K562 (cell line): Measurements from ENCODE around the gene EXOC3. TPM values are rescaled to one million over a fixed set of nuclear protein-coding genes. Genes with fewer than 3 reads are reported as not detected.

ENCODE experiments used
- ATAC-seq: fragments of 200-7000 bp; cut with Tn5 transposase; 3 replicates; pipeline ENCODE4 v1.9.1; 2020; ENCODE audit warnings: moderate library complexity
- BruUV-seq: library from RNA; stranded (reverse); fragments of 400-500 nt; replicated peaks from 2 replicates; lab custom pipeline; 2021; lab: Mats Ljungman, UMichigan
- CTCF ChIA-PET: fragments of 300-600 bp; formaldehyde crosslinking; extraction: SDS; loops from one replicate; lab custom pipeline; 2021; ENCODE audit warnings: low intra/inter-chr PET ratio; lab: Yijun Ruan, JAX
- POLR2A ChIA-PET: fragments of 300-600, 350-650 bp; sonication (Branson Sonifier 250); formaldehyde crosslinking; extraction: SDS; loops from one replicate; lab custom pipeline; 2021; ENCODE audit warnings: antibody characterized with exemption, inconsistent platforms; lab: Yijun Ruan, JAX
- DNase-seq, 4 experiments: peaks; one replicate each; pipeline versions ENCODE4 v3.0.0 to v3.0.0-alpha.2; 2011 to 2018; ENCODE audit warnings: low spot score in 3 of 4, mixed read lengths in 3 of 4; ENCODE audit errors: extremely low read depth in 1 of 4
- FAIRE-seq: peaks from 2 replicates; lab custom pipeline; 2011; peaks lifted over from hg19 to GRCh38; lab: Jason Lieb, UNC
- H2AFZ ChIP-seq: 2 replicates; pipeline ENCODE4 v1.6.0; 2011; ENCODE audit warnings: low read depth, low read length, control low read depth, inconsistent platforms
- H3K27ac ChIP-seq: fragments of 200-600 bp; 3 replicates; pipeline ENCODE4 v1.8.0; 2011; ENCODE audit warnings: low read depth, mild to moderate bottlenecking, control low read depth, inconsistent platforms, low read length, moderate library complexity, mixed read lengths; ENCODE audit errors: extremely low read depth
- H3K27me3 ChIP-seq, 2 experiments: fragments of 300-600 bp in 1 of 2; 2 replicates in 1 of 2; 3 replicates in 1 of 2; pipeline versions ENCODE4 v1.6.0 to v1.8.0; 2011; ENCODE audit warnings: inconsistent platforms in 2 of 2, low read length in 2 of 2, mild to moderate bottlenecking in 1 of 2, mixed read lengths in 1 of 2, moderate library complexity in 1 of 2; ENCODE audit not compliant: control insufficient read depth in 2 of 2, insufficient read depth in 2 of 2
- H3K36me3 ChIP-seq: fragments of 300-600 bp; 3 replicates; pipeline ENCODE4 v1.8.0; 2011; ENCODE audit warnings: mild to moderate bottlenecking, low read length, inconsistent platforms; ENCODE audit not compliant: control insufficient read depth, insufficient read depth
- H3K4me1 ChIP-seq, 2 experiments: fragments of 200-600 bp in 1 of 2; replicated peaks in 1 of 2; 2 replicates in 1 of 2; 3 replicates in 1 of 2; pipeline versions ENCODE4 v1.5.1 to v1.8.0; 2011; ENCODE audit warnings: inconsistent platforms in 2 of 2, low read length in 2 of 2, mild to moderate bottlenecking in 1 of 2, mixed read lengths in 1 of 2, moderate library complexity in 1 of 2; ENCODE audit not compliant: control insufficient read depth in 2 of 2, insufficient read depth in 2 of 2
- H3K4me2 ChIP-seq: 2 replicates; pipeline ENCODE4 v1.6.1; 2011; ENCODE audit warnings: low read length, control low read depth, inconsistent platforms, mixed read lengths; ENCODE audit not compliant: insufficient read depth
- H3K4me3 ChIP-seq: fragments of 200-600 bp; sonication (generic), shearing (Covaris generic); 2 replicates; pipeline ENCODE4 v1.5.1; 2016; ENCODE audit warnings: control low read depth, inconsistent platforms
- H3K79me2 ChIP-seq: fragments of 200-600 bp; 3 replicates; pipeline ENCODE4 v1.8.0; 2011; ENCODE audit warnings: low read length, inconsistent platforms; ENCODE audit not compliant: control insufficient read depth, insufficient read depth
- H3K9ac ChIP-seq, 2 experiments: 2 replicates each; pipeline versions ENCODE4 v1.6.0 to v1.6.1; 2011; ENCODE audit warnings: low read depth in 2 of 2, low read length in 2 of 2, control low read depth in 1 of 2, inconsistent platforms in 1 of 2, mild to moderate bottlenecking in 1 of 2, mixed read lengths in 1 of 2; ENCODE audit not compliant: insufficient read depth in 1 of 2
- H3K9me1 ChIP-seq: one replicate; pipeline ENCODE4 v1.6.0; 2011; ENCODE audit warnings: inconsistent platforms, mild to moderate bottlenecking, low read length, moderate library complexity; ENCODE audit not compliant: control insufficient read depth, insufficient read depth
- H3K9me3 ChIP-seq: replicated peaks from 2 replicates; pipeline ENCODE4 v1.5.1; 2011; ENCODE audit warnings: low read depth, low read length, inconsistent platforms; ENCODE audit not compliant: control insufficient read depth, insufficient read depth
- H4K20me1 ChIP-seq: replicated peaks from 2 replicates; pipeline ENCODE4 v1.6.1; 2011; ENCODE audit warnings: low read length, inconsistent platforms, mixed read lengths; ENCODE audit not compliant: control insufficient read depth, insufficient read depth
- FOXO4 ChIP-seq: fragments of 450-650 bp; formaldehyde crosslinking; IDR thresholded peaks from 2 replicates; pipeline ENCODE4 v1.4.0; 2020; ENCODE audit warnings: mild to moderate bottlenecking, moderate library complexity
- POLR2A ChIP-seq: fragments of 450-650 bp; conservative IDR thresholded peaks from 2 replicates; pipeline ENCODE4 v1.6.1; 2016
- POLR2G ChIP-seq: fragments of 200-400 bp; formaldehyde crosslinking; IDR thresholded peaks from 2 replicates; pipeline ENCODE4 v1.6.1; 2017; ENCODE audit warnings: low read depth, mild to moderate bottlenecking, antibody characterized with exemption, low read length, moderate library complexity
- RBFOX2 ChIP-seq: fragments of 200-400 bp; formaldehyde crosslinking; IDR thresholded peaks from 2 replicates; pipeline ENCODE4 v1.6.1; 2017; ENCODE audit warnings: low read depth, mild to moderate bottlenecking, low read length, moderate library complexity
- ZEB2 ChIP-seq: fragments of 450-650 bp; IDR thresholded peaks from 2 replicates; pipeline ENCODE4 v1.6.1; 2016
- ZFPM2 ChIP-seq: fragments of 250-450 bp; sonication (Bioruptor Pico); IDR thresholded peaks from 2 replicates; pipeline ENCODE4 v1.5.1; 2022; ENCODE audit warnings: mild to moderate bottlenecking
- ZNF12 ChIP-seq: sonication (generic); formaldehyde crosslinking; IDR thresholded peaks from 2 replicates; pipeline ENCODE4 v1.4.0; 2020; ENCODE audit warnings: mild to moderate bottlenecking, missing genetic modification reagents
- ZNF263 ChIP-seq: sonication (generic); formaldehyde crosslinking; IDR thresholded peaks from 2 replicates; pipeline ENCODE4 v1.8.0; 2022; ENCODE audit warnings: mild to moderate bottlenecking, missing genetic modification reagents, borderline replicate concordance
- ZNF830 ChIP-seq: fragments of 250-450 bp; sonication (Bioruptor Pico); IDR thresholded peaks from 2 replicates; pipeline ENCODE4 v1.5.0; 2021; ENCODE audit warnings: mild to moderate bottlenecking
- WGBS: fragments of 100-300 bp; shearing (Covaris generic); methylation state at CpG from one replicate; pipeline ENCODE4 v1.1.6; 2016; ENCODE audit warnings: low coverage, mixed read lengths; ENCODE audit not compliant: insufficient coverage; ENCODE audit errors: missing lambda C conversion rate; 5-methylcytosine and 5-hydroxymethylcytosine counted together
- in situ Hi-C: fragments of 300-500 bp; cut with MboI; formaldehyde crosslinking; loops from 4 replicates; pipeline ENCODE4 v1.15.0; 2018; ENCODE audit warnings: inconsistent platforms, mixed read lengths
- intact Hi-C: fragments of 100-400 bp; cut with micrococcal nuclease; formaldehyde crosslinking; loops from 2 replicates; pipeline ENCODE4 v1.14.2; 2022
- polyA plus RNA-seq, 8 experiments: library from polyadenylated mRNA; depleted of rRNA in 4 of 8; stranded (reverse) in 5 of 8; unstranded in 3 of 8; fragments of >200 nt; fragmentation: Nextera tagmentation in 2 of 8; fragmentation: Illumina TruSeq in 1 of 8; extraction: Ambion mirVana in 2 of 8; extraction: Trizol in 1 of 8; gene quantifications; 2 replicates each; pipeline versions ENCODE4 v1.2.1 to v1.2.3, GENCODE V29; 2011 to 2014; ENCODE audit warnings: inconsistent platforms in 1 of 8, missing spikeins in 1 of 8
- total RNA-seq, 7 experiments: library from RNA; depleted of rRNA in 6 of 7; stranded (reverse); fragments of >200 nt in 6 of 7; fragmentation: Illumina TruSeq in 2 of 7; extraction: Trizol in 2 of 7; gene quantifications; 2 replicates each; pipeline versions ENCODE4 v1.2.1 to v1.2.3, GENCODE V29; 2011 to 2021; ENCODE audit warnings: low replicate concordance in 1 of 7
- TF ChIP-seq, protein P1 (sequence below): sonication (generic); formaldehyde crosslinking; IDR thresholded peaks from 2 replicates; pipeline ENCODE4 v1.8.0; 2022; ENCODE audit warnings: missing genetic modification reagents, mild to moderate bottlenecking, borderline replicate concordance

EXOC3 gene
- total and polyA plus RNA-seq, 9 of the 15 experiments (the other 6 are each of a cell fraction or from before 2014, with no cell fraction given), result 1.4 to 41.9 (median 22.4) TPM

DNA sequence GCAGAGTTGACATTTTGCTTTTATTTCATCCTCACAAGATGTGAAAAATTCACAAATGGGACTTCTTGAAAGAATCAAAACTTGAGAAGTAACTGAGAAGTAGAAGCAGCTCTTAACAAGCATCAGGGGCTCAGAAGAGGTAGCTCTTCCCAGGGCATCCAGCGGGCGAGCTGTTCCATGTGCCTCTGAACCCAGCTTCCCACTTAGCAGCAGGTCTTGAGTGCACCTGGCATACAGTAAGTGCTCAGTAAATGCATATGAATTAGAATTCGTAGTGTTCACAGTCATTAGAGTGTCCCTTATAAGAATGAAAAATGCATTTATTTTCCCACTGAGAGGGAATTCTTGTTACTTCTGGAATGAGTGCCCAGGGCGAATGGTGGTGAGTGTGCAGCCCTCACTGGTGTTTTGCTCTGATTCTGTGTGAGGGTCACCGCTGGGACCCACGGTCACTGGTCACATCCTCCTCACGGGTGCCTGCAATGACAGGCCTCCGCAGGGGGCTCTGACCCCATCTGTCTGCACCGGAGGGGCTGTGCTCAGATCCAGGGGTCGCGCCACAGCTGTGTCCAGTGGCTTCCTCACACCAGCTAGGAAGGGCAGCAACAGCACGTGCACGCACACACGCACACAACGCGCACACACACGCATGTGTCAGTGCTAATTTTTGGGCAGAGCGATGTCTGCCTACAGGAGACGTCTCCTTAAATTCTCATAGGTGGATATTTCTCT, 26.9 kb downstream of the EXOC3 start:
- peaks cover 2% of the 10 kb centered on the region in 2 experiments; a peak in 1 of 5 replicates for H3K27me3 ChIP-seq
- peak overlapping the region in 1 of 2 experiments; percentile 77; a peak in 2 of 4 replicates for H3K9ac ChIP-seq
- ATAC-seq (no peak), DNase-seq (no peak)
- POLR2A ChIA-PET, result interaction anchor here (0.5 to 0.7 kb wide), 2 partner anchors 35 to 40 kb away, joined by 3 read pairs; no protein-coding TSS in a partner anchor
- in situ Hi-C loops, result no loop called here
- H3K27ac ChIP-seq, result no peak overlapping the region
- no peaks in the 10 kb centered on the region for H3K9me3 ChIP-seq
- no peak overlapping the region for H3K4me2 ChIP-seq
- peaks cover 34% of the 10 kb centered on the region; the same call in 2 of the 3 replicates for H3K36me3 ChIP-seq
- TF ChIP-seq ZNF830 (no peak), RBFOX2 (0 out of 2 replicates have a peak, but pooled peaks have one; percentile 36), ZNF12 (CRISPR knock-in tag) (no peak), ZFPM2 (CRISPR knock-in tag) (no peak), POLR2G (peak; percentile 67), ZEB2 (no peak), ZNF263 (CRISPR knock-in tag) (no peak), FOXO4 (no peak), POLR2A (0 out of 2 replicates have a peak, but pooled peaks have one; percentile 33)
- TF ChIP-seq, protein P1, sequence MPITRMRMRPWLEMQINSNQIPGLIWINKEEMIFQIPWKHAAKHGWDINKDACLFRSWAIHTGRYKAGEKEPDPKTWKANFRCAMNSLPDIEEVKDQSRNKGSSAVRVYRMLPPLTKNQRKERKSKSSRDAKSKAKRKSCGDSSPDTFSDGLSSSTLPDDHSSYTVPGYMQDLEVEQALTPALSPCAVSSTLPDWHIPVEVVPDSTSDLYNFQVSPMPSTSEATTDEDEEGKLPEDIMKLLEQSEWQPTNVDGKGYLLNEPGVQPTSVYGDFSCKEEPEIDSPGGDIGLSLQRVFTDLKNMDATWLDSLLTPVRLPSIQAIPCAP (CRISPR knock-in tag), result no peak
- TF ChIP-seq, all 486 proteins: peak for 3
- no peaks in the 10 kb centered on the region for H3K9me1 ChIP-seq
- CTCF ChIA-PET, result no interaction called here
- FAIRE-seq, result peak; percentile 11
- BruUV-seq, result no TSS peak
- WGBS, result 89% methylated on average over 19 of the region's 19 CpGs
- intact Hi-C loops, result loop anchor here (10.0 kb wide), 1 partner anchor 145 kb away; the partner anchor contains the start of gene CEP72
- H2AFZ ChIP-seq, result no peak overlapping the region
- peaks cover 9 to 62% of the 10 kb centered on the region in 2 experiments; a peak in 4 of 5 replicates for H3K4me1 ChIP-seq
- peaks cover 7% of the 10 kb centered on the region; the same call in 1 of the 2 replicates for H4K20me1 ChIP-seq
- peaks cover 21% of the 10 kb centered on the region for H3K79me2 ChIP-seq
- H3K4me3 ChIP-seq, result no peak overlapping the region
